WTC11 (cell line): Measurements from ENCODE around the gene CLEC16A. TPM values are rescaled to one million over a fixed set of nuclear protein-coding genes. Genes with fewer than 3 reads are reported as not detected.

Source experiments
- ATAC-seq: fragments of 200-7000 bp; cut with Tn5 transposase; 2 replicates; pipeline ENCODE4 v1.10.0; 2021; ENCODE audit warnings: mild to moderate bottlenecking, moderate library complexity
- CTCF ChIA-PET: fragments of 300-600 bp; sonication (Branson Sonifier 250); formaldehyde crosslinking; loops from one replicate; lab custom pipeline; 2021; ENCODE audit warnings: antibody characterized with exemption; lab: Charles Lee
- POLR2A ChIA-PET: fragments of 350-600 bp; sonication (Branson Sonifier 250); formaldehyde crosslinking; loops from one replicate; lab custom pipeline; 2021; ENCODE audit warnings: antibody characterized with exemption; lab: Charles Lee
- DNase-seq: peaks from one replicate; pipeline ENCODE4 v3.0.0; 2021; ENCODE audit warnings: low spot score
- H3K27ac Mint-ChIP-seq: 2 replicates; pipeline ENCODE4 v1.8.0; 2021; ENCODE audit warnings: mixed read lengths
- H3K27me3 Mint-ChIP-seq: 2 replicates; pipeline ENCODE4 v1.8.0; 2021; ENCODE audit warnings: low read depth, mild to moderate bottlenecking, moderate library complexity, mixed read lengths
- H3K36me3 Mint-ChIP-seq: 2 replicates; pipeline ENCODE4 v1.8.0; 2021; ENCODE audit warnings: mixed read lengths
- H3K4me1 Mint-ChIP-seq: 2 replicates; pipeline ENCODE4 v1.8.0; 2022; ENCODE audit warnings: mixed read lengths
- H3K4me3 Mint-ChIP-seq: 2 replicates; pipeline ENCODE4 v1.8.0; 2021; ENCODE audit warnings: mild to moderate bottlenecking, moderate library complexity, mixed read lengths
- H3K9me3 Mint-ChIP-seq: 2 replicates; pipeline ENCODE4 v1.8.0; 2021; ENCODE audit warnings: mixed read lengths
- CREM ChIP-seq: sonication (generic); formaldehyde crosslinking; IDR thresholded peaks from 2 replicates; pipeline ENCODE4 v1.8.1; 2022; ENCODE audit warnings: mild to moderate bottlenecking, missing genetic modification reagents, moderate library complexity
- ETV6 ChIP-seq: sonication (generic); formaldehyde crosslinking; IDR thresholded peaks from 2 replicates; pipeline ENCODE4 v1.8.1; 2022; ENCODE audit warnings: mild to moderate bottlenecking, missing genetic modification reagents
- FOXJ3 ChIP-seq: sonication (generic); formaldehyde crosslinking; IDR thresholded peaks from 2 replicates; pipeline ENCODE4 v1.9.0; 2021; ENCODE audit warnings: missing genetic modification reagents, mild to moderate bottlenecking, borderline replicate concordance
- FOXK1 ChIP-seq: sonication (generic); formaldehyde crosslinking; IDR thresholded peaks from 2 replicates; pipeline ENCODE4 v1.8.0; 2022; ENCODE audit warnings: mild to moderate bottlenecking, moderate library complexity, missing genetic modification reagents
- GABPB1 ChIP-seq: sonication (generic); formaldehyde crosslinking; IDR thresholded peaks from 2 replicates; pipeline ENCODE4 v1.8.1; 2023; ENCODE audit warnings: mild to moderate bottlenecking, missing genetic modification reagents
- IRF2 ChIP-seq: sonication (generic); formaldehyde crosslinking; IDR thresholded peaks from 2 replicates; pipeline ENCODE4 v1.8.0; 2022; ENCODE audit warnings: low read depth, missing genetic modification reagents, borderline replicate concordance
- NR3C1 ChIP-seq: sonication (generic); formaldehyde crosslinking; conservative IDR thresholded peaks from 2 replicates; pipeline ENCODE4 v1.8.1; 2023; ENCODE audit warnings: low read depth, mild to moderate bottlenecking, missing genetic modification reagents
- SMAD3 ChIP-seq: sonication (generic); formaldehyde crosslinking; IDR thresholded peaks from 2 replicates; pipeline ENCODE4 v1.8.0; 2022; ENCODE audit warnings: missing genetic modification reagents, mild to moderate bottlenecking, borderline replicate concordance
- SMAD4 ChIP-seq: sonication (generic); formaldehyde crosslinking; IDR thresholded peaks from 2 replicates; pipeline ENCODE4 v1.8.0; 2022; ENCODE audit warnings: mild to moderate bottlenecking, missing genetic modification reagents
- ZNF317 ChIP-seq: sonication (generic); formaldehyde crosslinking; IDR thresholded peaks from 2 replicates; pipeline ENCODE4 v1.8.1; 2023; ENCODE audit warnings: low read depth, mild to moderate bottlenecking, moderate library complexity, missing genetic modification reagents, borderline replicate concordance
- total RNA-seq: library from RNA; stranded (reverse); gene quantifications from 3 replicates; pipeline ENCODE4 v1.2.3, GENCODE V29; 2021
- TF ChIP-seq, protein P1 (sequence below): sonication (generic); formaldehyde crosslinking; IDR thresholded peaks from 2 replicates; pipeline ENCODE4 v1.8.0; 2022; ENCODE audit warnings: mild to moderate bottlenecking, missing genetic modification reagents
- TF ChIP-seq, protein P2 (sequence below): sonication (generic); formaldehyde crosslinking; IDR thresholded peaks from 2 replicates; pipeline ENCODE4 v1.8.1; 2022; ENCODE audit warnings: low read depth, mild to moderate bottlenecking, moderate library complexity, missing genetic modification reagents, borderline replicate concordance
- TF ChIP-seq, protein P3 (sequence below): fragments of 250-450 bp; sonication (Bioruptor Pico); IDR thresholded peaks from 2 replicates; pipeline ENCODE4 v1.9.0; 2021; ENCODE audit warnings: mild to moderate bottlenecking
- TF ChIP-seq, protein P4 (sequence below): fragments of 250-450 bp; sonication (Bioruptor Pico); IDR thresholded peaks from 2 replicates; pipeline ENCODE4 v1.9.0; 2021; ENCODE audit warnings: mild to moderate bottlenecking, borderline replicate concordance
- TF ChIP-seq, protein P5 (sequence below): sonication (generic); formaldehyde crosslinking; IDR thresholded peaks from 2 replicates; pipeline ENCODE4 v1.8.0; 2022; ENCODE audit warnings: mild to moderate bottlenecking, missing genetic modification reagents
- TF ChIP-seq, protein P6 (sequence below): fragments of 250-450 bp; sonication (Bioruptor Pico); IDR thresholded peaks from 2 replicates; pipeline ENCODE4 v1.9.0; 2021; ENCODE audit warnings: moderate library complexity, mild to moderate bottlenecking, inconsistent platforms, borderline replicate concordance
- TF ChIP-seq, protein P7 (sequence below): fragments of 200-600 bp; IDR thresholded peaks from 2 replicates; pipeline ENCODE4 v1.8.0; 2022; ENCODE audit warnings: antibody characterized with exemption

Gene CLEC16A
- total RNA-seq, 1 experiment from 2014 or later, result 14.4 TPM

DNA sequence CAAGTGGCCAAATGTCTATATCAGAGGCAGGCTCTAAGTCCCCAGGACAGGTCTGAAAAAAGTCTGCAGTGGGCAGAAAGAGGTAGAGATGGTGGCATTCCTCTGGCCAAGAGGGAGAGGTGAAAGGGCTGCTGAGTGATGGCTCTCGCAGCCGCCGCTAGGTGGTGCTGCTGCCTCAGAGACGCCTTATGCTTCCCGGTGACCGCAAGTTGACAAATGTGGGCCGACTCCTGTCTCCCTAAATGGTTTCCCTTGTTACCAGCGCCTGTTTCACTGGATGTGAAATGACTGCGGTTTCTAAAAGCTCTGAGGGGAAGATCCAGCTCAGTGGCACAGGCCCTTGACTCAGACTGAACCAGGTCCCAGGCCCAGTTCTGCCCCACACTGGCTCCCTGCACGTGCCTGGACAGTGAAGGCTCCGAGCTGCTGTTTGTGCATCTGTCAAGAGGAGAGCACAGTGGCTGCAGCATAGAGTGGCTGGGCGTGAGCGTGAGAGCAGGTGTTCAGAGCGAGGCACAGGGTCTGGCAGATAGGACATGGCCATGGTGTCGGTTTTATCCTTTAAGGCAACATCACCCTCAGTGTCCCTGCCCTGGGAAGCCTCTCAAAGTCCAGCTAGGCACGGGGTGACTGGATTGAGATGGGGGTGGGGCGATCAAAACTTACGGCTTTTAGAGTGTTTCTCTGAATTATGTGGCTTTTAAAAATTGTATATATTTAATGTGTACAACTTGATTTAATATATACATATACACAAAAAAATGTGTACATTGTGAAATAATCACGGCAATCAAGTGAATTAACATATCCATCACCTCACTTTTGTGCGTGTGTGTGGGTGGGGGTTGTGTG, 19.9 kb downstream of the CLEC16A start:
- ChIA-PET POLR2A (no interaction called here), CTCF (interaction anchor here (0.5 to 5.5 kb wide), 23 partner anchors 12 to 601 kb away, joined by 3 to 70 read pairs (median 4); partner anchors contain the start of genes DEXI and SOCS1)
- peaks cover 4% of the 10 kb centered on the region for H3K4me1 Mint-ChIP-seq
- no peak overlapping the region for H3K4me3 Mint-ChIP-seq
- H3K36me3 Mint-ChIP-seq, result peaks cover 5% of the 10 kb centered on the region; the same call in 1 of the 2 replicates
- no peak overlapping the region for H3K27ac Mint-ChIP-seq
- TF ChIP-seq ETV6 (CRISPR knock-in tag) (0 out of 2 replicates have a peak, but pooled peaks have one; percentile 16), NR3C1 (CRISPR knock-in tag) (no peak), SMAD4 (CRISPR knock-in tag) (no peak), GABPB1 (CRISPR knock-in tag) (peak; percentile 21; the same call in 1 of the 2 replicates), FOXJ3 (no peak), FOXK1 (CRISPR knock-in tag) (peak; percentile 50; the same call in 1 of the 2 replicates), SMAD3 (no peak), IRF2 (CRISPR knock-in tag) (no peak), CREM (CRISPR knock-in tag) (no peak), ZNF317 (no peak)
- TF ChIP-seq, protein P1, sequence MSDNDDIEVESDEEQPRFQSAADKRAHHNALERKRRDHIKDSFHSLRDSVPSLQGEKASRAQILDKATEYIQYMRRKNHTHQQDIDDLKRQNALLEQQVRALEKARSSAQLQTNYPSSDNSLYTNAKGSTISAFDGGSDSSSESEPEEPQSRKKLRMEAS (CRISPR knock-in tag), result no peak
- TF ChIP-seq, protein P2, sequence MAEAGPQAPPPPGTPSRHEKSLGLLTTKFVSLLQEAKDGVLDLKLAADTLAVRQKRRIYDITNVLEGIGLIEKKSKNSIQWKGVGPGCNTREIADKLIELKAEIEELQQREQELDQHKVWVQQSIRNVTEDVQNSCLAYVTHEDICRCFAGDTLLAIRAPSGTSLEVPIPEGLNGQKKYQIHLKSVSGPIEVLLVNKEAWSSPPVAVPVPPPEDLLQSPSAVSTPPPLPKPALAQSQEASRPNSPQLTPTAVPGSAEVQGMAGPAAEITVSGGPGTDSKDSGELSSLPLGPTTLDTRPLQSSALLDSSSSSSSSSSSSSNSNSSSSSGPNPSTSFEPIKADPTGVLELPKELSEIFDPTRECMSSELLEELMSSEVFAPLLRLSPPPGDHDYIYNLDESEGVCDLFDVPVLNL (CRISPR knock-in tag), result no peak
- TF ChIP-seq, protein P3, sequence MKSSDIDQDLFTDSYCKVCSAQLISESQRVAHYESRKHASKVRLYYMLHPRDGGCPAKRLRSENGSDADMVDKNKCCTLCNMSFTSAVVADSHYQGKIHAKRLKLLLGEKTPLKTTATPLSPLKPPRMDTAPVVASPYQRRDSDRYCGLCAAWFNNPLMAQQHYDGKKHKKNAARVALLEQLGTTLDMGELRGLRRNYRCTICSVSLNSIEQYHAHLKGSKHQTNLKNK (CRISPR knock-in tag), result no peak
- TF ChIP-seq, protein P4, sequence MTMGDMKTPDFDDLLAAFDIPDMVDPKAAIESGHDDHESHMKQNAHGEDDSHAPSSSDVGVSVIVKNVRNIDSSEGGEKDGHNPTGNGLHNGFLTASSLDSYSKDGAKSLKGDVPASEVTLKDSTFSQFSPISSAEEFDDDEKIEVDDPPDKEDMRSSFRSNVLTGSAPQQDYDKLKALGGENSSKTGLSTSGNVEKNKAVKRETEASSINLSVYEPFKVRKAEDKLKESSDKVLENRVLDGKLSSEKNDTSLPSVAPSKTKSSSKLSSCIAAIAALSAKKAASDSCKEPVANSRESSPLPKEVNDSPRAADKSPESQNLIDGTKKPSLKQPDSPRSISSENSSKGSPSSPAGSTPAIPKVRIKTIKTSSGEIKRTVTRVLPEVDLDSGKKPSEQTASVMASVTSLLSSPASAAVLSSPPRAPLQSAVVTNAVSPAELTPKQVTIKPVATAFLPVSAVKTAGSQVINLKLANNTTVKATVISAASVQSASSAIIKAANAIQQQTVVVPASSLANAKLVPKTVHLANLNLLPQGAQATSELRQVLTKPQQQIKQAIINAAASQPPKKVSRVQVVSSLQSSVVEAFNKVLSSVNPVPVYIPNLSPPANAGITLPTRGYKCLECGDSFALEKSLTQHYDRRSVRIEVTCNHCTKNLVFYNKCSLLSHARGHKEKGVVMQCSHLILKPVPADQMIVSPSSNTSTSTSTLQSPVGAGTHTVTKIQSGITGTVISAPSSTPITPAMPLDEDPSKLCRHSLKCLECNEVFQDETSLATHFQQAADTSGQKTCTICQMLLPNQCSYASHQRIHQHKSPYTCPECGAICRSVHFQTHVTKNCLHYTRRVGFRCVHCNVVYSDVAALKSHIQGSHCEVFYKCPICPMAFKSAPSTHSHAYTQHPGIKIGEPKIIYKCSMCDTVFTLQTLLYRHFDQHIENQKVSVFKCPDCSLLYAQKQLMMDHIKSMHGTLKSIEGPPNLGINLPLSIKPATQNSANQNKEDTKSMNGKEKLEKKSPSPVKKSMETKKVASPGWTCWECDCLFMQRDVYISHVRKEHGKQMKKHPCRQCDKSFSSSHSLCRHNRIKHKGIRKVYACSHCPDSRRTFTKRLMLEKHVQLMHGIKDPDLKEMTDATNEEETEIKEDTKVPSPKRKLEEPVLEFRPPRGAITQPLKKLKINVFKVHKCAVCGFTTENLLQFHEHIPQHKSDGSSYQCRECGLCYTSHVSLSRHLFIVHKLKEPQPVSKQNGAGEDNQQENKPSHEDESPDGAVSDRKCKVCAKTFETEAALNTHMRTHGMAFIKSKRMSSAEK (CRISPR knock-in tag), result no peak
- TF ChIP-seq, protein P5, sequence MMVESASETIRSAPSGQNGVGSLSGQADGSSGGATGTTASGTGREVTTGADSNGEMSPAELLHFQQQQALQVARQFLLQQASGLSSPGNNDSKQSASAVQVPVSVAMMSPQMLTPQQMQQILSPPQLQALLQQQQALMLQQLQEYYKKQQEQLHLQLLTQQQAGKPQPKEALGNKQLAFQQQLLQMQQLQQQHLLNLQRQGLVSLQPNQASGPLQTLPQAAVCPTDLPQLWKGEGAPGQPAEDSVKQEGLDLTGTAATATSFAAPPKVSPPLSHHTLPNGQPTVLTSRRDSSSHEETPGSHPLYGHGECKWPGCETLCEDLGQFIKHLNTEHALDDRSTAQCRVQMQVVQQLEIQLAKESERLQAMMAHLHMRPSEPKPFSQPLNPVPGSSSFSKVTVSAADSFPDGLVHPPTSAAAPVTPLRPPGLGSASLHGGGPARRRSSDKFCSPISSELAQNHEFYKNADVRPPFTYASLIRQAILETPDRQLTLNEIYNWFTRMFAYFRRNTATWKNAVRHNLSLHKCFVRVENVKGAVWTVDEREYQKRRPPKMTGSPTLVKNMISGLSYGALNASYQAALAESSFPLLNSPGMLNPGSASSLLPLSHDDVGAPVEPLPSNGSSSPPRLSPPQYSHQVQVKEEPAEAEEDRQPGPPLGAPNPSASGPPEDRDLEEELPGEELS (CRISPR knock-in tag), result no peak
- TF ChIP-seq, protein P6, sequence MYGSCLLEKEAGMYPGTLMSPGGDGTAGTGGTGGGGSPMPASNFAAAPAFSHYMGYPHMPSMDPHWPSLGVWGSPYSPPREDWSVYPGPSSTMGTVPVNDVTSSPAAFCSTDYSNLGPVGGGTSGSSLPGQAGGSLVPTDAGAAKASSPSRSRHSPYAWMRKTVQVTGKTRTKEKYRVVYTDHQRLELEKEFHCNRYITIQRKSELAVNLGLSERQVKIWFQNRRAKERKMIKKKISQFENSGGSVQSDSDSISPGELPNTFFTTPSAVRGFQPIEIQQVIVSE (CRISPR knock-in tag), result no peak
- TF ChIP-seq, protein P7, sequence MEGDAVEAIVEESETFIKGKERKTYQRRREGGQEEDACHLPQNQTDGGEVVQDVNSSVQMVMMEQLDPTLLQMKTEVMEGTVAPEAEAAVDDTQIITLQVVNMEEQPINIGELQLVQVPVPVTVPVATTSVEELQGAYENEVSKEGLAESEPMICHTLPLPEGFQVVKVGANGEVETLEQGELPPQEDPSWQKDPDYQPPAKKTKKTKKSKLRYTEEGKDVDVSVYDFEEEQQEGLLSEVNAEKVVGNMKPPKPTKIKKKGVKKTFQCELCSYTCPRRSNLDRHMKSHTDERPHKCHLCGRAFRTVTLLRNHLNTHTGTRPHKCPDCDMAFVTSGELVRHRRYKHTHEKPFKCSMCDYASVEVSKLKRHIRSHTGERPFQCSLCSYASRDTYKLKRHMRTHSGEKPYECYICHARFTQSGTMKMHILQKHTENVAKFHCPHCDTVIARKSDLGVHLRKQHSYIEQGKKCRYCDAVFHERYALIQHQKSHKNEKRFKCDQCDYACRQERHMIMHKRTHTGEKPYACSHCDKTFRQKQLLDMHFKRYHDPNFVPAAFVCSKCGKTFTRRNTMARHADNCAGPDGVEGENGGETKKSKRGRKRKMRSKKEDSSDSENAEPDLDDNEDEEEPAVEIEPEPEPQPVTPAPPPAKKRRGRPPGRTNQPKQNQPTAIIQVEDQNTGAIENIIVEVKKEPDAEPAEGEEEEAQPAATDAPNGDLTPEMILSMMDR, result peak; percentile 96
- H3K9me3 Mint-ChIP-seq, result no peaks in the 10 kb centered on the region
- ATAC-seq (peak; percentile 91), DNase-seq (peak; percentile 85)
- H3K27me3 Mint-ChIP-seq, result no peaks in the 10 kb centered on the region
